GM19324 (cell line): ENCODE data around the gene CCDC6.
"Not testable (repeated sequence)": the region's sequence is repeated elsewhere in the genome, so short reads cannot be mapped to it uniquely, and the experiment has no call there.

Source experiments
- ATAC-seq: cut with Tn5 transposase; IDR thresholded peaks from one replicate; pipeline ENCODE4 v1.9.1; 2021; ENCODE audit warnings: mild to moderate bottlenecking, moderate library complexity; ENCODE audit not compliant: unreplicated experiment, low FRiP score

CCDC6 gene

GRCh38 chr10:59884893-59885292 is 21.5 kb downstream of the CCDC6 start:
- ATAC-seq = not testable (repeated sequence)

GRCh38 chr10:59881640-59882039 is 24.7 kb downstream of the CCDC6 start:
- ATAC-seq = no peak

- ATAC-seq = no peak
These were observed 25.3 kb downstream of the CCDC6 start for GRCh38 chr10:59880971-59881510.

GRCh38 chr10:59880019-59880717 is 26.2 kb downstream of the CCDC6 start:
- ATAC-seq = no peak

GRCh38 chr10:59879363-59879913 is 26.9 kb downstream of the CCDC6 start:
- ATAC-seq = peak; percentile 50

- ATAC-seq = no peak
These were observed 27.4 kb downstream of the CCDC6 start for GRCh38 chr10:59878915-59879314.

- no peak for ATAC-seq
These were observed 28.1 kb downstream of the CCDC6 start for GRCh38 chr10:59878289-59878688.

GRCh38 chr10:59877191-59877671 is 29.1 kb downstream of the CCDC6 start:
- ATAC-seq = no peak

- ATAC-seq = no peak
These were observed 29.7 kb downstream of the CCDC6 start for GRCh38 chr10:59876695-59877094.

GRCh38 chr10:59876208-59876607 is 30.1 kb downstream of the CCDC6 start:
- not testable (repeated sequence) for ATAC-seq

GRCh38 chr10:59873896-59874295 is 32.5 kb downstream of the CCDC6 start:
- ATAC-seq = no peak

GRCh38 chr10:59872892-59873463 is 33.4 kb downstream of the CCDC6 start:
- ATAC-seq = no peak

- no peak for ATAC-seq
These were observed 36.2 kb downstream of the CCDC6 start for GRCh38 chr10:59870152-59870551.

GRCh38 chr10:59869594-59869940 is 36.8 kb downstream of the CCDC6 start:
- no peak for ATAC-seq

GRCh38 chr10:59868696-59869593 is 37.4 kb downstream of the CCDC6 start:
- ATAC-seq = no peak

GRCh38 chr10:59867590-59867989 is 38.8 kb downstream of the CCDC6 start:
- no peak for ATAC-seq

- peak; percentile 55 for ATAC-seq
These were observed 41.3 kb downstream of the CCDC6 start for GRCh38 chr10:59865101-59865500.

- no peak for ATAC-seq
These were observed 42.0 kb downstream of the CCDC6 start for GRCh38 chr10:59864141-59864962.

- ATAC-seq = no peak
These were observed 46.8 kb downstream of the CCDC6 start for GRCh38 chr10:59859570-59859969.

- no peak for ATAC-seq
These were observed 48.4 kb downstream of the CCDC6 start for GRCh38 chr10:59857921-59858320.
